ENCODE data around the gene NT5C2.
"Not testable (repeated sequence)": the region's sequence is repeated elsewhere in the genome, so short reads cannot be mapped to it uniquely, and the experiment has no call there.

NT5C2 gene

DNA sequence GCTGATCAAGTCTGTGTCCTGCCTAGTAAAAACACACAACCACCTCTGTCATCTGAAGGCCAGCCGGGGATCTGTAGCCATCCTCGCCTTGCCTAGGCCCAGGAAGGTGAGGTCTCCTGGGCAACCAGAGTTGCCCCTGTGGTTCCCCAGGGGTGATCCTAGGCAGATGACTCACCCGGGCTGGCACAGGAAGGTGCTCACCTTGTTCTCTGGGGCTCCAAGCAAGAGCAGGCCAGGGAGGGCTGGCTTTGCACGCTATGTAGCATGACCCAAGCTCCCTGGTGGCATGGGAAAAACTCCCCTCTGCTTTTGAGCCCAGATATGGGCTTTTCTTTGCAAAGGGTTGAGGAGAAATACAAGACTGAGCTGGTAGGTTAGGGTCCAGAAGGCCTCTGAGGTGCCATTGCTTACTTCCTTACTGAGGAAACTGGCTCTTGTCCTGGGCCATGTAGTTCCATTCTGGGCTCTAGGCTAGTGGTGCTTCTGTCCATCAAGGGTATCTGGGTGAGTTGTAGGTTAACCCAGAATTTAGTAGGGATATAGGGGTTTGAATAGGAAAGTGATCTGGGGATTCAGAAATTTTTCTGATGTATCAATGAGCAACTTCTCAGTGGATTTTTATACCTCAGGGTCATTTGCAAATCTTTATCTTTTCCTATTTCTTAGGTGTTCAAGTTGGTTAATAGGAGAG is 112.0 kb downstream of the NT5C2 start:
- no peak for DNase-seq

DNA sequence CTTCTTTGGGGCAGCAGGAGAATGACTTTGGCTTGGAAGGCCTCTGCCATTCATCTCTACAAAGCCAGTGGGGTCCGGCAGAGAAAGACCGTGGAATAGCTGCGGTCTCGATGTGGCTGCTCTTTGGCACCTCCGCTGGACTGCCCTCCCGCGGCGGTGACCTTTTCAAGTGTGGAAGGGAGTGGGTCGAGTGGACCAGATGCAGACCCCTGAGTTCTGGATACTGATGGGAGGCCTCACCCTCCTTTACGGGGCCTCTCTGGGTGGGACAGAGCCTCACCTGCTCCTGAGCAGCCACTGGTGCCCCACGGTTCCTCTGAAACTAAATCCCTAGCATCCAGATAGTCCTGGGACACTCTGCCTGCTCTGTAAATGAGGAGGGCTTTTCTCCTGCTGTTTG is 113.1 kb downstream of the NT5C2 start:
- DNase-seq: no peak

DNA sequence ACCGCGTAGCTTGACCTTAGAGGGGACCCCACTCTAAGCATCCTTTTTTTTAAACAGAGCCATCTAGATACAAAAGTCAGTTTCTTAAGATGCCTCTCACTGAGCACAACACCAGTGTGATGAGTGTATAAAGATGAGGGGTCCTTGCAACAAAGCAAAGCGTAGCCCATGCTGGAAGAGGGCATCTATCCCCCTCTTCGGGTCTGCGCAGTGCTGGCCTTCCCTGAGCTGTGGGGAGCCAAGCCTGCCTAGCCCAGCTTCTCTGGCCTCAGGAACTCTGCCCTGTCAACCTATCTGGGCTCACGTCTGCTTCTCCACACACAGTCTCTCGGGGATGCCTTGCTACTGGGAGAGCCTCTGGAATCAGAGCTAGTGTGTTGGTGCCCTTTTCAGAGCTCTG is 114.0 kb downstream of the NT5C2 start:
- DNase-seq: no peak

DNA sequence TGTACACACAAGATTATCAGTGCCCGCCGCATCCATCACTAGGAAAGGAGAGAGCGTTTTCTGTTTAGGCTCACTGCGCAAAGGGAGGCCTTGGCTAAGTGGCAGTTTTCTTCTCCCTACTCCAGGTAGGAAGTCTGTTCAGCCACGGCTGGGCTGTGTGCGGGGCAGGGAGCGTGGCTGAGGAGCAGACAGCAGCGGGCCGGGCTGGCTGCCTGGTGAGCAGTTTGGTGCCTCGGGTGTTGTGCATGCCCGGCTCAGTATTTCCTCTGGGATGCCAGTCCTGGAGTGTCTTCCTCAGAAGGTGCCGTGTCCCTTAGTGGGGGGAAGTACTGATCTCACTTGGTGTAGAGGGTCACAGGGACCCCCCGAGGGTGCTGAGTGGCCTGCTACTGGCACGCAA is 114.4 kb downstream of the NT5C2 start:
- DNase-seq: no peak

DNA sequence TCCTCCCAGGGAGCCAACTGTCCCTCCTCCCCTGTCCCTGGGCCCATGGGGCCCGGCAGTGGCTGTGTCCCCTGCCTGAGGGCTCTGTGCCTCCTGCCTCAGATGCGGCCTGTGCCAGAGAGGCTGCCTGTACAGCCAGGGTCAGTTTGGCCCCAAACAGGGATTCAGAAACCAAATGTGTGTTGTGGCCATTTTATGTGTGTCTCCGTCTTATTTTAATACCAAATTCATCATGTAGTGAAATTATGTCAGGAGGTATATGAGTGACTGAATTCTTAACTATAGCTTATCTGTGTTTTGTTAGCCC is 114.8 kb downstream of the NT5C2 start:
- no peak for DNase-seq

DNA sequence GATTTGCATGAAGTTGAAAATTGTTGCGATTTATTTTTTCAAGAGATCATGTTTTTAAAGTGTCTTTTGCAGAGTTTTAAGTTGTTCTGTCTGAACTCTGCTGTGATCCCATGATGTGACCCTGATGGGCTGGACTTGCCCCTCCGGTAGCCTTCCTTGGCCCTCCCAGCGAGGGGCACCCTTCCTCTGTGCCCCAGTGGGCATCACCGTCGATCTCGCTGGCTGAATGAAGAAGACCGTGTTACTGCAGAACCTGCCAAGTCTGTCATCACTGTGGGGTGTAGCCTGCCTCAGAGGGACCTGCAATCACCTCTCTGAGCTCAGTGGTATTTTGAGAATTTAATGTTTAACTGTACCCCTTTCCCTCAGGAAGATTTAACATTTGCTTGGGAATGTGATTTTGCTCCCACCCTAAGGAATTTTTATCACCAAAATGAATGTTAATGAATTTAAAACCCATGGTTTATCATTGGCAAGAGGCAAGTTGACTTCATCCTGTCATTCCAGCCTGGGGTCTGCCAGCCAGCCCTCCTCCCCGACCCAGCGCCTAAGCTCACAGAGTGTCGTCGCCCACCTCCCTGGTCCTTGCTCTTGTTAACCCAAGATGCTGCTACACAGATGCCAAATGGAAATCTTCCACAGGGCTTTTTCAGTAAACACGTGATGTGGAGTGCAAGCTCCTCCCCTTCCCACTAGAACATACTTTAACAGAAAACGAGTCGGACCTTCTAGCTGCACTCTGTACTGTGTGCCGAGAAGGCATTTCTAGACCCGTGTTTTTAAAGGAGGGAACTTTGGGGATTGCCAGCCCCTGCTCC is 115.4 kb downstream of the NT5C2 start:
- DNase-seq: no peak

DNA sequence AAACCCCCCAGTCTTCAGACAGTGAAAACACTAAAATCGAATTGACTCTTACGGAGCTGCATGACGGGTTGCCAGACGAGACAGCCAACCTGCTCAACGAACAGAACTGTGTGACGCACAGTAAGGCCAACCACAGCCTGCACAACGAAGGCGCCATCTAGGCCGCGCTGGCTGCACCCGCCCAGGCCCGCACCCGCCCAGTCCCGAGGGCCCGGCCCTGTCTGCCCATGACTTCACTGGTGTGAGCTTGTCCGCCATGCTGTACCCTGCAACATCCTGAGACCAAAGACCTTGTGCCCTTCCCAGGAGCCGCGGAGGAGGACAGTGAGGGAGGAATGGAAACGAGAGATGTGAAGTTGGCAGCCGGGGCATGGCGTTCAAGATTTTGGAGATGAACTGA is 116.1 kb downstream of the NT5C2 start:
- DNase-seq: no peak

DNA sequence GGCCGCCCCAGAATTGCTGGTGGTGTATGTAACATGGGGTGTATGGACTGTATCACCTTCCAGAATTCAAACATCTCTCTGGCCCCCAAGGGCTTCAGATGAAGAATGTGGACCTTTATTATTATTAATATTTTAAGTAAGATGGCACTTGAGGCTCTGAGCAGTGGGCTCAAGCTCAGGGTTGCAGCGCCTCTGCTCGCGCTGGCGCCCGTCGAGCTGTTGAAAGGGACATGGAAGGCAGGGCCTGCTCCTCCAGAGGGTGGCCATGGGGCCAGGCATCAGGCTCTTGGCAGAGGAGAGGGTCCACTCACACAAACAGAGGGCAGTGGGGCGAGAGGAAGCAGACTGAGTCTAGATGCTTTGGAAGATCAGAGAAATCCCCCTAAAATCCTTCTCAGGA is 120.2 kb downstream of the NT5C2 start:
- no peak for DNase-seq

DNA sequence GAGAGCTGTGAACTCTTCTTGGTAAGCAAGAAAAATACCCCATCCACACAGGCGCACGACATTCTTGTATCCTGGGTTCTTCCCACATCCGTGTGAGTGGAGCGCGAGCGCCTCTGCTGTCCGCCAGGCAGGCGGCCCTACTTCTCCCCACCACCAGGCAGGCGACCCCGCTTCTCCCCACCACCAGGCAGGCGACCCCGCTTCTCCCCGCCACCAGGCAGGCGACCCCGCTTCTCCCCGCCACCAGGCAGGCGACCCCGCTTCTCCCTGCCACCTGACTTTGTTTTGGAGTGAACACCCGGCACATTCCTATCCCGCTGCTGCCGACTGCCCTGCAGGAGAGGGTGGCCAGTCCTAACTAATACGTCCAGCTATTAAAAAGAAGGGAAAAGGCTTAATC is 120.8 kb downstream of the NT5C2 start:
- DNase-seq: no peak

DNA sequence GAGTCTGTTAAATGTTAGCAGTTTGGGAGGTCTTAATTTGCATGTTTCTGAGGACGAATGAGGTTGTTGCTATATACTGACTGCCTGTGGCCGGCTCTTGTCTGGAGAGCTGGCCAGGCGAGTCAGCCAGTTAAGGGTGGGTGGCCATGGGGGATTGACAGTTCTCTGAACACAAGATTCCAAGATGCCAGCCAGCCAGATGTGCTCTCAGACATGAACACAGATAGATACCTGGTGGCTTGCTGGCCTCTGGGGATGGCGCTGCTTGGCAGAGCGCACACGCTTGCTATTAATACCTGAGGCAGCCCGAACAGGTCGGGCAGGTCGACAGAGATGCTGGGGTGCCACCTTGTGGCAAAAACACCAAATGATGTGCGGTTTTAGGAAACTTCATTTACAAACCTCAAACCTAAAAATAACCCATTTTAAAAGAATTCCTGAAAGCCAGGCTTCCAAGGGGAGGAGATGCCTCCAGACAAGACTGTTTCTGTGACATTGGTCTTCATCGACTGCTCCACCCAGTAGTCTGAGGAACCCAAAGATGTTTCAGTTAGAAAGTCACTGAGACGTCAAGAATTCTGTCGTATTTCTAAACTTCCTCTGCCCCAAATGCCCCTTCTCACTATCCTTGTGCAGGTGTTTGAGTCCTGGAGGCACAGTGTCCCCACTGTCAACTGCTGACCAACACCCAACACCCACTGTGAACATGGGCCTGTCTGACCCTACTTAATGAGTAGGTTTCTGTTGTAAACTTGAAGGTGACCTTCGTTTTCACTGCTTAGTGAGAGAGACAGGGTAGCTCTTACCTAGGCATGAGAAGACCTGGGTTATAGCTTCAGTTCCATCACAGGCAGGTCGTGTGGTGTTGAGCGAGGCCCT is 123.4 kb downstream of the NT5C2 start:
- DNase-seq: peak; percentile 12

DNA sequence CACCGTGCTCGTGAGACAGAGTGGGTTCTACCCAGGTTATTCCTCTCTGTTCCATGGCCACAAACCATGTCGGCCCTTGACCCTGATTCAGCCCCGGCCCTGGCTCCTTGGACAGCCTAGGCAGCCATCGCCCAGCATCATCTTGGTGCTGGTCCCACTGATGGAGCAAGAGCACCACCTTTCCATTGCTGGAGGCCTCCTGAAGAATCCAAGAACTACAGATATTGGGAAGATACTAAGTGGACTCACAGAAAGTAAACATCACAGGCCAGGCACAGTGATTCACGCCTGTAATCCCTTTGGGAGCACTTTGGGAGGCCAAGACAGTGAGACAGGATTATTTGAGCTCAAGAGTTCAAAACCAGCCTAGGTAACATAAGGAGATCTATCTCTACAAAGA is 125.1 kb downstream of the NT5C2 start:
- no peak for DNase-seq

DNA sequence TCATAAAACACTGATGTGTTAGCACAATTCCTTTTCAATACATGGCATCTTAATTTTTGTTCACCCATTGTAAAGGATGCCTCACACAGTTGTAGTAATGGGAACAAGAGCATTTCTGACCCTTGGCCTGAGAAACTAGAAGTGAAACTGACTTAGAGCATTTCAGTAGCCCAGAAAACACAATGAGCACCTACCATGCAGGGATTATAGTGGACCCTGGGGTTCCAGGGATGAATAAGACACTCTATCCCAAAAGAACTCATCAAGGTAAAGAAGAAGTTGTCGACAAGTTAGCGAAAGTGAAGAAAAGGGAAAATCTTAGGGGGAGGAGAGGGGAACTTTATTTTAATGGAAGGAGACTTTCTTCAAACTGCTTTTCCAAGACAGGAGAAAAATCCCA is 125.6 kb downstream of the NT5C2 start:
- no peak for DNase-seq

DNA sequence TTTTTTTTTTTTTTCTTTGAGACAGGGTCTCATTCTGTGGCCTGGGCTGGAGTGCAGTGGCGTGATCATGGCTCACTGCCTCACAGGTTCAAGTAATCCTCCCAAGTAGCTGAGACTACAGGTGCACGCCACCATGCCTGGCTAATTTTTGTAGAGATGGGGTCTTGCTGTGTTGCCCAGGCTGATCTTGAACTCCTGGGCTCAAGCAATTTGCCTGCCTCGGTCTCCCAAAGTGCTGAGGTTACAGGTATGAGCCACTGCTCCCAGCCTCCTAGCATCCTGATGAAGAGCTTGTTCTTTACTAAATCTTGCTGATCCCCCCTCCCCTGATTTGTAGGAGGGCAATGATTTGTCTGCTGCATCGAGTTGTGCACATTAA is 126.0 kb downstream of the NT5C2 start:
- not testable (repeated sequence) for DNase-seq

DNA sequence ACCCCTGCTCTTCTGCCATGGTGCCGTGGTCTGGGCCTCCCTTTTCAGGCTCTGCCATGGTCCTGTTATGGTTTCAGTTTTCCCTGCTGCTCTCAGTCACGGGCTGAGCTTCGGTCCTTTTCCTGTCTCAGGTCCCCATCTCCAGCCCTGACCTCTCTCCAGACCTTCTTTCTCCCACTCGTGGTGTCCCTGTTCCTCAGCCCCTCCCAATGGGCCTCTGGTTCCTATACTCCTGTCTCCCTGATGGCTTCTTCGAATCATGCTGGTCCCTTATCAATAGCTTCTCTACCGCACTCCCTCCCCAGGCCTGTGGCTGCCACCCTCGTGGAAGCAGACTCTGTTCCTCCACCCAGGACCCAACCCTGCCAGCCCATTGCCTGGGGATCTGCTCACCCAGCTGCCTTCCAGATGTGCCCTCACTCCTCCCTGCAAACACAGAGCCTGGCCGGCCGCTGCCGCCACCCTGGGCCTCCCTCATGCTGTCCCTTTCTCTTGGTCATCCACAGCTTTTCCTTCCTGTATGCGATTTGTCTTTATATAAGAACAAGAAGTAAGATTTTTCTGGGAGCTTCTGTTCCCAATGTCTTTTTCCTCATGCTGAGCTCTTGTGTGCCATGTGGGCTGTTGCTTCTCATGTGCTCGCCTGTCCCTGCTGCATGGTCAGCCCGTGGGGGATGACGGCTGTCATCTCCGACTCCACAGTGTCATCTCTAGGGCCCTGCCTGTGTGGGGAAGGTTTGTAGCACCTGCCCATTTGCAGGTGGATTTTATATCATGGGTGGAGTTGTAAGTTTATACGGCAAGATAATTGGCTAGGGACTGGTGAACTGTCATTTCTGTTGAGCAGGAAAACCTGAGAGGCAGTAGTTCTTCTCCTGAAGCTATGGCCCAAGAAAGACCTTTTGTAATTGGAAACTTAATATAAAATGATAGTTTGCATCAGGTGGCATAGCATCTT is 126.7 kb downstream of the NT5C2 start:
- no peak for DNase-seq

DNA sequence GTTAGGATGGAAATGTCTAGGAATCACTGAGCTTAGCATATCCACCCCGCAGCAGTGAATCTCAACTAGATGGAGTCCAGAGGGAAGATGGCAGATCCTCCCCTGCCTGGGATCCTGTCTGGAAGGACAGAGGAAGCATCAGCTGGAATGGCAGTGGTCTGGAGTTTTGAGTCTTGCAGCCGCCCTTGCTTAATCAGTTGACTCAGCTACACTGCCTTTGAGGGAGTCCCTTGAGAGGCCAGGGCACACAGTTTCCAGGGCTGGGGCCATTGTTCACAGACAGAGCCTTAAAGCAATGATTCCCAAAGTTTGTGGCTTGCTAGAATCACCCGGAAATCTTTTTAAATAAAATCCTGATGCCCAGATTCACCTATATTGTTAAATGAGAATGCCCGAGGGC is 128.1 kb downstream of the NT5C2 start:
- DNase-seq: no peak

DNA sequence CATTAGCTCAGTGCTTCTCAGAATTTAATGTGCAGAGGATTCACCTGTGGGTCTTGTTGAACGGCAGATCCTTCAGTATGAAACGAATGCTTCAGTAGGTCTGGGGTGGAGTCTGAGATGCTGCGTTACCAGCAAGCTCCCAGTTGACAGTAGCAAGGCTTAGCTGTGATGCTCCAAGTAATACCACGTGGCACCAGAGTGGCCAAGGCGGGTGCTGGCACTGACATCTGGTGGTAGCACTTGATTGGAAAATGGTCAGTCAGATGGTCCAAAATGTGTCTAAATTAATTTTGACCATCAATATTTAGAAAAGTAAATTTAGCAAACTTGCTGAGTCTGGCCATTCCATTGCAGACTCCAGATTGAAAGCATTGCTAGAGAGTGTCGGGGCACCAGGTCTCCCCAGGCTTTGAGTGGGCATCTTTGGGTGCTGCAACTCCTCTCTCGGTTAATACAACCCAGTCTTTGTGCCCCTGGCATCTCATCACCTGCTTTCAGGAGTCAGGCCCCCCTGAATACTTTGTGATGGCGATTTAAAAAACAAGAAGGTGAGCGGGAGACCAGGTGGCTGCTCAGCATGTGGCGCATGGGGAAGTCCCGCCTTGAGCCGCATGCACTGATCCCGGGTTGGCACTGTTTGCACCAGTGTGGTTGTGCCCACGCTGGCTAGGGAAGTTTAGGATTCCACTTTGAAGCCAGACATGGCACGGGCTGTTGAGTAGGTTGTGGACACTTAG is 130.1 kb downstream of the NT5C2 start:
- DNase-seq: no peak

DNA sequence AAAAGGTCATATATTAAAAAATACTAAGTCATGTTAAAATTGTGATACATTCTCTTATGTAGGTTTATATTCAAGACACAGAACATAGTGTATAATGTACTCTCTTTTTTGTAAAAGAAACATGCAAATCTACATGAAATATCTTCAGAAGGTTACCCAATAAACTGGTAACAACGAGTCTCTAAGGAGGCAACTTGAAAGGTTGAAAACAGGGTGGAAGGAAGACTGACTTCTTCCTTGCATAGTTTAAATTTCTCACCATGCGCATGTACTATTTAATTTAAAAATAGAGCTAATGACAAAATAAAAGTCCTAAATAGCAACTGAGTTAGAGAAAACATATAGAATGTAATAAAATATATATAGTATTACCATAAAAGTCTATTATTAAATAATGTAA is 132.5 kb downstream of the NT5C2 start:
- no peak for DNase-seq

DNA sequence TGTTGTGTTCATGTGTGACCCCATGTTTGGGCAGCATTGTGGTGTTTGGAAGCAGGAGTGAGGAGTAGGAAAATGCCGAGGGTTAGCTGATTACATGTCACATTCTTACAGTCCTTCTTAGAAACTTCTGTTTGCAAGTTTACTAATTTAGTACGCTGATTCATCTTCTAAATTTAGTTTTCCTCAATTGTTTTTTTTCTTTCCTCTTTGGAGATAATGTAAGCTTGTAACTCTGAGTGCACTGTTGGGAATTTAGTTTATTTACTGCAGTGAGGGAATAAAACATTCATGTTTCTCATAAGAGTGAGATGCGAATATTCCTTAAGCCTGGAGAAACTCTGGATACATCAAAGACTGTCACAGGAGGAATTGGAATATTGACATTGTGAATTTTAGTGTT is 135.0 kb downstream of the NT5C2 start:
- no peak for DNase-seq

DNA sequence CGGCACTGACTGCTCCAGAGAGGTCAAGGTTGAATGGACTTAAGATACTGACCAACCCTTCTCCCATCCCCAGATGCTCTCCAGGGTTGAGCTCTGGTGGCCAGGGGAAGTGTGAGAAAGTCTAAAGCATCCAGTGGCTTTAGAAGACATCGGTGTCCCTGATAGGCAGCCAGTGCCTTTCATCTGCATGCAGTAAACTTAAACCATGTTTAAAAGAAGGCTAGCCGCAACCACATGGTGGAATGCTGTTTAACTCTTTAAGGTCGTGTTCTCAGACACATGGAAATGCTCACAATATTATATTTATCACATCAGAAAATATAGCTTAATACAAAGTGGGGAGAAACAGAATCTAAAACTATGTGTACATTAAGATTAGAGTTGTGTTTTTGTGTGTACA is 138.0 kb downstream of the NT5C2 start:
- DNase-seq: no peak

DNA sequence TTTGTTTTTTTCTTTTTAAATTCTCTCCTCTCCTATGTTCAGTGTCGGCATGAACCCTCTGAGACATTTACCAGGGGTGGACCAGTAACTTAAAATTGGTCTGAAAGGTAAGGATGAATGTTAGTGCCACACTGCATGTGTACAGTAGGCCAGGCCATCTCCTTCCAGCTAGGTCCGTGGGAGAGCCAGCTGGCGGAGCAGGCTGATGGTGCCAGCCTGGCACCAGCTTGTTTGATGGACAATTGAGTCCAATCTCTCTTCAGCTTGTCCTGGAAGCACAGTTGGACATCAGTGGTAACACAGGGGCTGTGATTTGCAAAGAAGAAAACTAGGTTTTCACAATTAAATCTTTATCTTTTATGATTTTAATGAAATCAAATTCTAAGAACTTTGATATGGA is 138.5 kb downstream of the NT5C2 start:
- DNase-seq: no peak

DNA sequence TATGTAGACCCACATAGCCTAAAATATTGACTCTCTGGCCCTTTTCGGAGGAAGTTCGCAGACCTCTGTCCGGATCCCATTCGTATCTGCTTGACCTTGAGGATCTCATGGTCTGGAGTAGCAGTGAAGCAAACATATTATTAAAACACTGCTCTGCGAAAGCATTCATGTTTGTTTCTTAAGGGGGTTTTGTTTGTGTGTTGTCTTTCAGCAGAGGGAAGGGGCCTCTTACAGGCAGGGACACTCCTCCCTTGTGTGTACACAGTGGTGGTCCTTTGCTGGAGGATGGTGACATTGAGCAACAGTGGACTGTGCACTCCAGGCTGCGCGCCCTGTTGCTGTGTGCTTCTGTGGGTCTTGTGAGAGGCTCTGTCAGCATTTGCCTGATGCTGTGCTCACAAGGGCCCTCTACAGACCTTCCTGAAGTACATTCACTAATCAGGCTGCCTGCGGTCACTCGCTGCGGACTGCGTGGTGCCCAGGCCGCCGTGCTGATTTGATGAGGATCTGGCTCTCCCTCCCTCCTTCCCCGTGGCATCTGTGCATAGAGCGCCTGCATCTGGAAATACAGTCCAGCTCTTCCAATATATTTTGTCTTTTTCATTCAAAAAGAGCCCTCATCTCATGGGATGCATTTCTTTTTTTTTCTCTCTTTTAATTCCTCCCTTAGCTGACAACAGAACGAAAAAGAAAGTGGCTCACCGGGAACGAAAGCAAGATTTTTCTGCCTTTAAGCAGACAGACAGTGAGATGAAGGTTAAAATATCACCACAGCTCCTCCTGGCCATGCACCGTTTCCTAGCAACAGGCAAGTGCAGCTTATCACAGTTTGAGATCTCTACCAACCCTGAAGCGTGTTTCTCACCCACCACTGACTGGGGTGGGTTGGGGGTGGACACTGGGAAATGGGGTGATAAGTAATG is 139.2 kb downstream of the NT5C2 start:
- no peak for DNase-seq

All from COR-L47 (cell line).